Lower leg skin (tissue), 3 donors: ENCODE results near the gene CYP11A1.

Experiments
- POLR2A ChIP-seq, 2 donors: fragments of 450-650 bp; IDR thresholded peaks; one replicate each; pipeline ENCODE4 v1.6.1; 2016 to 2017; ENCODE audit warnings: antibody characterized with exemption in 2 of 2, mild to moderate bottlenecking in 1 of 2, moderate library complexity in 1 of 2
- TF ChIP-seq, protein P1 (sequence below), 3 donors: fragments of 450-650 bp; IDR thresholded peaks; one replicate each; pipeline ENCODE4 v1.5.1; 2016; ENCODE audit warnings: antibody characterized with exemption in 3 of 3, mild to moderate bottlenecking in 3 of 3, moderate library complexity in 2 of 3

DNA sequence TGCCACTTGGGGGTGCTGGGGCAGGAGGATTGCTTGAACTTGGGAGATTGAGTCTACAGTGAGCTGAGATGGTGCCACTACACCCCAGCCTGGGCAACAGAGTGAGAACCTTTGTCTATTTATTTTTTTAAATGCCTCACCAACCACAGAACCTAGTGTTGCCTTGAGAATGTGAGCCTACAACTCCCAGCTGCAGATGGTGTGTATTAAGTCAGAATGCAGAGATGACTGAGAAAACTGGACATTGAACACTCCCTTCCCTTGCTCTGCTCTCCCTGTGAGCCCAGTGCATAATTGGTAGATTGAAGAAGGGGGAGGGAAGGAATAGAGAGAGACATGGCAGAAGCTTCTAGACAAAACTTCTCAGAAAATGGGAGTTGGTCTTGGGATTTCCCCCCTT lies 77.8 kb downstream of the CYP11A1 start:
- TF ChIP-seq, protein P1, sequence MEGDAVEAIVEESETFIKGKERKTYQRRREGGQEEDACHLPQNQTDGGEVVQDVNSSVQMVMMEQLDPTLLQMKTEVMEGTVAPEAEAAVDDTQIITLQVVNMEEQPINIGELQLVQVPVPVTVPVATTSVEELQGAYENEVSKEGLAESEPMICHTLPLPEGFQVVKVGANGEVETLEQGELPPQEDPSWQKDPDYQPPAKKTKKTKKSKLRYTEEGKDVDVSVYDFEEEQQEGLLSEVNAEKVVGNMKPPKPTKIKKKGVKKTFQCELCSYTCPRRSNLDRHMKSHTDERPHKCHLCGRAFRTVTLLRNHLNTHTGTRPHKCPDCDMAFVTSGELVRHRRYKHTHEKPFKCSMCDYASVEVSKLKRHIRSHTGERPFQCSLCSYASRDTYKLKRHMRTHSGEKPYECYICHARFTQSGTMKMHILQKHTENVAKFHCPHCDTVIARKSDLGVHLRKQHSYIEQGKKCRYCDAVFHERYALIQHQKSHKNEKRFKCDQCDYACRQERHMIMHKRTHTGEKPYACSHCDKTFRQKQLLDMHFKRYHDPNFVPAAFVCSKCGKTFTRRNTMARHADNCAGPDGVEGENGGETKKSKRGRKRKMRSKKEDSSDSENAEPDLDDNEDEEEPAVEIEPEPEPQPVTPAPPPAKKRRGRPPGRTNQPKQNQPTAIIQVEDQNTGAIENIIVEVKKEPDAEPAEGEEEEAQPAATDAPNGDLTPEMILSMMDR (IDR thresholded peaks at IDR 0.05): no peak
- TF ChIP-seq POLR2A (IDR thresholded peaks at IDR 0.05): no peak
